GM19438 (cell line): ENCODE data around the gene CAMSAP3.
"Not testable (repeated sequence)": the region's sequence is repeated elsewhere in the genome, so short reads cannot be mapped to it uniquely, and the experiment has no call there.

Experiments used
- ATAC-seq: cut with Tn5 transposase; IDR thresholded peaks from one replicate; pipeline ENCODE4 v1.9.1; 2021; ENCODE audit warnings: low read depth; ENCODE audit not compliant: unreplicated experiment

CAMSAP3 gene

GRCh38 chr19:7565332-7565731 is 30.3 kb upstream of the CAMSAP3 start:
- ATAC-seq: no peak

- ATAC-seq: no peak
Observed at GRCh38 chr19:7570761-7571160, 24.9 kb upstream of the CAMSAP3 start.

- no peak for ATAC-seq
Observed at GRCh38 chr19:7575434-7576040, 20.1 kb upstream of the CAMSAP3 start.

- not testable (repeated sequence) for ATAC-seq
Observed at GRCh38 chr19:7577422-7577821, 18.2 kb upstream of the CAMSAP3 start.

- ATAC-seq: no peak
Observed at GRCh38 chr19:7578127-7578526, 17.5 kb upstream of the CAMSAP3 start.

- no peak for ATAC-seq
Observed at GRCh38 chr19:7579182-7579581, 16.5 kb upstream of the CAMSAP3 start.

GRCh38 chr19:7582446-7582845 is 13.2 kb upstream of the CAMSAP3 start:
- ATAC-seq: no peak

- ATAC-seq: no peak
Observed at GRCh38 chr19:7589822-7590221, 5.8 kb upstream of the CAMSAP3 start.

GRCh38 chr19:7590256-7590655 is 5.4 kb upstream of the CAMSAP3 start:
- ATAC-seq: no peak

- ATAC-seq: no peak
Observed at GRCh38 chr19:7596211-7596937, 711 bp downstream of the CAMSAP3 start.

GRCh38 chr19:7597689-7598088 is 2.0 kb downstream of the CAMSAP3 start:
- no peak for ATAC-seq

- no peak for ATAC-seq
Observed at GRCh38 chr19:7598180-7598579, 2.5 kb downstream of the CAMSAP3 start.

GRCh38 chr19:7600721-7601120 is 5.1 kb downstream of the CAMSAP3 start:
- no peak for ATAC-seq

- ATAC-seq: no peak
Observed at GRCh38 chr19:7602240-7602934, 6.7 kb downstream of the CAMSAP3 start.

- ATAC-seq: no peak
Observed at GRCh38 chr19:7602935-7603497, 7.4 kb downstream of the CAMSAP3 start.

- ATAC-seq: no peak
Observed at GRCh38 chr19:7603919-7604318, 8.3 kb downstream of the CAMSAP3 start.

GRCh38 chr19:7605490-7606222 is 10.0 kb downstream of the CAMSAP3 start:
- ATAC-seq: no peak

- no peak for ATAC-seq
Observed at GRCh38 chr19:7606289-7606688, 10.6 kb downstream of the CAMSAP3 start.

- no peak for ATAC-seq
Observed at GRCh38 chr19:7607212-7607873, 11.7 kb downstream of the CAMSAP3 start.

GRCh38 chr19:7607874-7608560 is 12.4 kb downstream of the CAMSAP3 start:
- ATAC-seq: no peak
